ENCODE data around the gene CD101.

The CD101 gene

GRCh38 chr1:117054068-117054467, 52.5 kb downstream of the CD101 start:
- DNase-seq (ENCODE audit: low read depth, low spot score) = no peak

DNA sequence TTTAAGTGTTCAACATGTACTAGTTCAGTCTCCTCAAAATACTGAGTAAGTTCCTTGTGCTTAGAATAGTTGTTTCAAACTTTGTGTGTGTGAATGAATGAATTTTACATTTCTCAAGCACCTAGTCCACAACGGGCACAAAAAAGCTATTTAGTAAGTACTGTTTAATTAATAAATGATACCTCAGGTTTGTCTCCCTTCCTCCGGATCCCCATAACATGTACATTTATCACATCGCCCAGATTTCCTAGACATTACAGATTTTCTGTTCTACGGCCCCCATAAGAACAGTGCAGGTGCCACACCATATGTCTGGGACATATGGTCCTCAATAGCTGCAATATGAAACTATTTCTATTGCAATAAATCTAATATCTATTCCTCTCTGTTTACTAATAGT, 57.2 kb downstream of the CD101 start:
- no peak for DNase-seq (ENCODE audit: low read depth, low spot score)

DNA sequence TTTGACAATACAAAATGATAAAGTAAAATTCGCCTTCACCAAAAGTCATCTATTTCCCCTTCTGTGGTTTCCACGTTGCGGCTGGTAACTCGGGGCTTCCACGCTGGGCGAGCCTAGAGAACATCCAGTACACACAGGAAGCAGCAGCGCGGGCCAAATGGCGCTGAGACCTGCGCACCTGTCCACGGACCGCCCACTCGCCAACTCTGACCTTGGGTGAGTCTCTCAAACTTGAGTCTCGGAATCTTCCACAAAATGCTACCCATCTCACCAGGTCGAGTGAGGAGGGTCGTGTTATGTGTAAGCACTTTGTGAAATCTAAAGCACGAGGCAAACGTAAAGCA, 57.7 kb downstream of the CD101 start:
- DNase-seq (ENCODE audit: low read depth, low spot score) = peak; percentile 40

DNA sequence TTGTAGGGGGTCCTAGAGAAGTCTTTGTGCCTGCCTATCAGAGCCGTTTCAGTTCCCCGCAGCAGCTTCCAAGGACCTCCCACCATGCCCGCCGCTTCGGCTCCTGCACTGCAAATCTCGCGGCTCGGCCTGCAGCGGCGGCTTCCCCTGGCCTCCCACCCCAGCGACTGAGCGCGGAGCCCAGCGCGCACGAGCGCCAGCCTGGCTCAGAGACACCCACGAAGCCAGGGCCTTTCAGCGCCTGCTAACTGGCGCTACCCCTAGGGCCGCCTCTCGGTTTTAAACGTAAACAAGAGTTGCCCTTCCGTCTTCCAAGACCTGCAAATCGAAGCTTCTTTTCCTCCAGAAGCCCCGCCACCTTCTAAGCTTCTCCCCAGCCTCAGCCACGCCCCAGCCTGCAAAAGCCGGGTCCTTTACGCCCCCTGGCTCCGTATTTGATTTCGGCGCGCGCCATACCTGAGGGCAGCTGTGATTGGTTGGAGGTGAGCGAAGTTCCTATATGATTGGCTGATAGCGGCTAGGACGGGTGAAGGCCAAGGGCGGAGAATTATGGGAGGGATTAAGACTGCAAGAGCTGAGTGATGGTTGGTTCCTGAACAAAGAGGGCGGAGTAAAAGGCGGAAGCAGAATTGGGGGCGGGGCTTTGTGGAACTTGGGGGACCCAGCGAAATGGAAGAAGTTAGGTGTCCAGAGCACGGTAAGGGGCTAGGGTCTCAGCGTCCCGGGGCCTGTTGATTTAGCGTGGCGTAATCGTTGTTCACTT, 58.3 kb downstream of the CD101 start, which contains the start of gene TTF2:
TSS of gene TTF2 (plus strand) at position 649 of the 763 bp plus-strand sequence. CDS start at position 670, 21 bp downstream.
- peak; percentile 95 for DNase-seq (ENCODE audit: low read depth, low spot score)

DNA sequence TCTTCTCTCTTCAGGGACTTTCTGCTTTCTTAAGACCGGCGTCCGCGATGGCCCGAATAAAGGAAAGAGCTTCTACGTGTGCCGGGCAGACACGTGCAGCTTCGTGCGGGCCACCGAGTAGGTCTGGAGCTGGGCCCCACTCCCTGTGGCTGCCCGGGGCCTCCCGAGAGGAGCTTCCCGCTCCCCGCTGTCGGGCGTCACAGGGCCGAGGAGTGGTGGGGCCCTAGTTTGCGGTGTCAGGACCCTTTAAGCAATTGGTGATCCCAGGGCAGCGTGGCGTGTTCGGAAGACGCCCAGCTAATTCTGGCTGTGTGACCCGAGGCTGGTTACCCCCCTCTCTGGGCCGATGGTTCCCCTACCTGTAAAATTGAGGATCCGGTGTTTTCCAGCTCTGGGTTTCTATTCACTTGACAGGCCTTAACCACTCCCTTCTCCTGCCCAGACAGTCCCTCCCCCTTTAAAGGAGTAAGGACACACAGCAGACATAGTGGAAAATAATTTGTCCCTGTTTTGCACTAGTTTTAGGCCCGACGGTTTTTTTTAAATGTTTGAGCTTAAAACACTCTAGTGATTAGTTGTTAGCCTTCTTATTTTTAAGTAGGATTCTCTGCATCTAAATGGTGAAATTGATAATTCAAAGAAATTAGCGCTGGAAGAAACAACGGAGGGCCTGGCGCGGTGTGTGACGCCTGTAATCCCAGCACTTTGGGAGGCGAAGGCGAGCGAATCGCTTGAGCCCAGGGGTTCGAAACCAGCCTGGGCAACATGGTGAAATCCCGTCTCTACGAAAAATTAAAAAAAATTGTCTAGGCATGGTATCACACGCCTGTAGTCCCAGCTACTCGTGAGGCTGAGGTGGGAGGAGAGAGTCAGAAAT, 59.1 kb downstream of the CD101 start:
- DNase-seq (ENCODE audit: low read depth, low spot score) = no peak

- DNase-seq (ENCODE audit: low read depth, low spot score) = no peak
Observed at GRCh38 chr1:117061986-117062415, 60.4 kb downstream of the CD101 start.

DNA sequence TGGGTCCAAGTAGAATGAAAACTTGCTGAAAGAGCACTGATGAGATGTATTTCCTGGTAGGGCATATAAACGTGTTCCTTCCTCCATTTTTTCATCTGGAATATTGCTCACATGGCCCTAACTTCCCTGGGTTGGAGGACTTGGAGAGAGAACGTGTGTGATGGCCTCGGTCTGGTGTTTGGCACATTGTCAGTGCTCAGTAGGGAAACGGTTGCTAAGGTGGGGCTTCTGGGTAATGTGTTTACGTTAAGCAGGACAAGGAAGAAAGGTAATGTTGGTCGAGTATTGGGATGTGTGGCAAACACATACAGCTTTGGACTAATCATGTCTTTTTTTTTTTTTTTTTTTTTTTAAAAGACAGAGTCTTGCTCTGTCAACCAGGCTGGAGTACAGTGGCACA, 64.8 kb downstream of the CD101 start:
- DNase-seq (ENCODE audit: low read depth, low spot score) = no peak

DNA sequence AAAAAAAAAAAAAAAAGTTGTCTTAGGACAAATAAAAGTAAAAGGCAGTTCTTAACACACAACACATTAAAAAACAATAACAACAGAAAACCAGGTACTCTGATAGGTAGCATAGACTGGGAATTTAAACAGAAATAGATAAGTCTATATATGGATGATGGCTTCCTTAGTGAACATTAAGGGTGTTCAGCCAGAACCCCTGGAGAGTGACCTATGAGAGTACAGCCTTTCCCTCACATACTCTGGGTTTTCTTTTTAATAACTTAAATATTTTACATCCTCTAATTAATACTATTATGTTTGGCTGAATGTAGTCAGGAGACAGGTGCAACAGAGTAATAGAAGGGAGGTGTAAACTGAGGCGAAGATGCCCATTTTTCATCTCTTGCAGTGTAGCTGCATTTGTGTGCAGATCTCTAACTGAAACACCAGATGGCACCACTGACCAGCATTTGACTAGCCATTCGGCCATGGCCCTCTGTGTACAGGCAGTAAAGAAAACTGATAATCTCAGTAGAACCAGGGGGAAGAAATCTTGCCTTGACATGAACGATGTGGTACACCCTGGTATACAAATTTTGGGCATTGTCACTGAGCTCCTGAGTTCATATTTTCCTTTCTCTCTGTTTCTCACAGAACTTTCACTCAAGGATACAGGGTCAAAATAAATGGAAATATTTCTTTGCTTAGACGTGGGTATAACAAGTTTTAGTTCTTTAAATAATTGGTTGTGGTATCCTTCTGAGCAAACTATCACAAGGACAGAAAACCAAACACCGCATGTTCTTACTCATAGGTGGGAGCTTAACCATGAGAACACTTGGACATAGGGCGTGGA, 66.2 kb downstream of the CD101 start:
- DNase-seq (ENCODE audit: low read depth, low spot score) = no peak

DNA sequence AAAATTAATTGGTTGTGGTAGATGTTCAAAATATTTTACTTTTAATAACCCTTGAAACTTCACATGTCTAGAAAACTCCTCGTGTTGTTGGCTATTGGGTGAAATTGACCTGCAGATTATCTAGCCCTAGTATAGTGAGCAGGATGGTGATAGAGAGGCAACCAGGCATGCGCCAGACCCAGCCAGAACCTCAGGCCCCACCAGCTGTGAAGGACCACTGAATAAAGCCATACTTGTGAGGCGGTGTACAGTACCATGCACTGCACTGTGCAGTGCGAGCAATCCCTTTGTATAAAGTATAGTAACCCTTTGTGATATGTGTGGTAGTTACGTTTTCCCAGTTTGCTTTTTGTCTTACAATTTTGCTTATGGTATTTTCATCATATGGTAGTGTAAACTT, 67.0 kb downstream of the CD101 start:
- no peak for DNase-seq (ENCODE audit: low read depth, low spot score)

- no peak for DNase-seq (ENCODE audit: low read depth, low spot score)
Observed at GRCh38 chr1:117069220-117069844, 67.8 kb downstream of the CD101 start.

DNA sequence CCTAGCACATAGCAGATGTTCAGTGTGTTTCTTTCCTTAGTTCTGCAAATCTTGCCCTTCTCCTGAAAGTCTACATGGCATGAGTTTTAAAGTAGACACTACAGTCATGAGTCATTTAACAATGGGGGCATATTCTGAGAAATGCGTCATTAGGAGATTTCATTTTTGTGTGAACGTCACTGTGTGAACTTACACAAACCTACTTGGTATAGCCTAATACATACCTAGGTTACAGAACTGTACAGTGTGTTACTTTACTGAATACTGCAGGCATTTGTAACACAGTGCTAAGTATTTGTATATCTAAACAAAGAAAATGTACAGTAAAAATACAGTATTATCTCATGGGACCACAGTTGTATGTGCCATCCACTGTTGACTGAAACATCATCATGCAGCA, 68.6 kb downstream of the CD101 start:
- no peak for DNase-seq (ENCODE audit: low read depth, low spot score)

DNA sequence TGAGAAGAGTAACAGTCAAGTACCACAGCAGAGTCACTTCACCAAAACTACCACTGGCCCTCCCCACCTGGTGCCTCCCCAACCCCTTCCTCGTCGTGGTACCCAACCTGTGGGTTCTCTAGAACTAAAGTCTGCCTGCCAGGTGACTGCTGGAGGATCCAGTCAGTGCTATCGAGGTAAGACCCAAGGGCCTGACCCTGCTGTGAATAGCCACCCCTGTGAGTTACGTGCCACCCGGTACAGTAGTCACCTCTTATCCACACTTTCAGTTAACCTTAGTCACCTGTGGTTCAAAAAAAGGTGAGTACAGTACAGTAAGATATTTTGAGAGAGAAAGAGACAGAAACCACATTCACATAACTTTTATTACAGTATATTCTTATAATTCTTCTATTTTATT, 75.1 kb downstream of the CD101 start:
- no peak for DNase-seq (ENCODE audit: low read depth, low spot score)

DNA sequence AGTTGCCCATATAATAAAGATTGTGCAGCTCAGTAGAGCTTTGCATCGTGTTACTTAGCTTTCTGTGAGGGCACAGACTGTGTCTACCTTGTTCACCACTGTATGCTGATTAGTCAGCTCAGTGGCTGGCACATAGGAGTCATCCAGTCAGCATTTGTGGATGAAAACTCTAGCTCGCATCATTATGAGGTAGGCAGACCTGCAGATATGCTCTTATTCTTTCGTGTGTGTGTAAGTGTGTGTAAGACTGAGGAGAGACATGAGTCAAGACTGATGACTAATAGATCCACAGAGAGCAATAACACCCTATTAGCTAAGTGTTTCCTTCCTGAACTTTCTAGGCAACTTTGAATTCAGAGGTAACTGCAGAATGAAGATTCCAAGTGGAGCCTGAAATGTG, 75.7 kb downstream of the CD101 start:
- no peak for DNase-seq (ENCODE audit: low read depth, low spot score)

DNA sequence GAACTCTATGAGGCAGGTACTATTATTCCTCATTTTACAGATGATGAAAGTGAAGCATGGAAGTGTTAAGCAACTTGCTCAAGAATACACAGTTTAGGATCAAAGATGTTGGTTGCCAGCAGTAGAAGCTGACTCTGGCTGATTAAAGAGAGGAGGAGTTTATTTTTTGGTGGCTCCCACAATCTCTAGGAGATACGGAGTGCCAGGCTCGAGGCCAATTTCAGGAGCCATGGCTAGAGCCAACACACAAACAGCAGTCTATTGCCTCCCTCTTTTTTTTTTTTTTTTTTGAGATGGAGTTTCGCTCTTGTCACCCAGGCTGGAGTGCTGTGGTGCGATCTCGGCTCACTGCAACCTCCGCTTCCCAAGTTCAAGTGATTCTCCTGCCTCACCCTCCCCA, 78.2 kb downstream of the CD101 start:
- no peak for DNase-seq (ENCODE audit: low read depth, low spot score)

DNA sequence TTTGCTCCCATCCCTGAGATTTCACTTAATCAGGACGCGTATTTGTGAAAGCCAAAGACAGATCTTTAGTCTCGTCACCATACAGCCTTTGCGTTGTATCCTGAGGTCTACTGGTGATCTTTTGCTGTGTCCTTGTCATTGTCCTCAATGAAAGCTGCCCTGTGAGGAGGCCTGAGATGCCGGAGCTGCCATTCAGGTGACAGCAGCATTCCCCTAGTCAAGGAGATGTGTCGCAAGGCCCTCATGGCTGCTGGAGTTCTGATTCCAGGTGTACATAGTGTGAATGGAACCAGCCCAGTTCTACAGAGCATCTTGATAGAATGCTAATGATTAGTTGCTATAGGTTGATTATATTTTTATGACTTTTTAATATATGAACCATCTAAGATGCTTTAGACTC, 82.7 kb downstream of the CD101 start:
- no peak for DNase-seq (ENCODE audit: low read depth, low spot score)
